DMS114 treated with DMSO at 0.1 percent for 48 hours (cell line): ENCODE measurements around the gene KRTAP9-1.
"Not testable (repeated sequence)": the region's sequence is repeated elsewhere in the genome, so short reads cannot be mapped to it uniquely, and the experiment has no call there.

Source experiments
- DNase-seq: peaks from one replicate; lab custom pipeline; 2025; ENCODE audit not compliant: unreplicated experiment; lab: John Stamatoyannopoulos, UW

The KRTAP9-1 gene

GRCh38 chr17:41178843-41179616 lies 10.7 kb upstream of the KRTAP9-1 start:
- no peak for DNase-seq

GRCh38 chr17:41184480-41184961 lies 5.2 kb upstream of the KRTAP9-1 start, which contains the start of gene KRTAP4-1:
TSS of gene KRTAP4-1 (minus strand) at chr17:41184911. CDS start at chr17:41184854, 57 bp downstream.
- DNase-seq, result no peak

- DNase-seq, result no peak
Observed at GRCh38 chr17:41185001-41185400, 4.7 kb upstream of the KRTAP9-1 start.

DNA sequence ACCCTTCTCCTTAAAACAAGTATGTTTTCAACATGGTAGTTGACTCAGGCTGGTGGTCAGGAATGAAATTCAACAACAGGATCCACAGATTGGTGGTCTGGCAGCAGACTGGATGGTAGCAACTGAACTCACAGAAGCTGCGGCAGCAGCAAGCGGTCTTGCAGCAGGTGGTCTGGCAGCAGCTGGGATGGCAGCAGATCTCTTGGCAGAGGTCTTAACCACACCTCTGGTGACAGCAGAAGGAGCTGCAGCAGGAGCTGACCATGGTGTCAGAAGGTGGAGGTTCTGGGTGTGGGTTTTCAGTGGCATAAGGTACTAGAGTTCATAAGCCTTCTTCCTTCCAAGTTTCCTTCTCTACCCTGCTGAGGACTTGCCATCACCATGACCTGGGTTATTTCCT lies 2.8 kb upstream of the KRTAP9-1 start:
- no peak for DNase-seq

DNA sequence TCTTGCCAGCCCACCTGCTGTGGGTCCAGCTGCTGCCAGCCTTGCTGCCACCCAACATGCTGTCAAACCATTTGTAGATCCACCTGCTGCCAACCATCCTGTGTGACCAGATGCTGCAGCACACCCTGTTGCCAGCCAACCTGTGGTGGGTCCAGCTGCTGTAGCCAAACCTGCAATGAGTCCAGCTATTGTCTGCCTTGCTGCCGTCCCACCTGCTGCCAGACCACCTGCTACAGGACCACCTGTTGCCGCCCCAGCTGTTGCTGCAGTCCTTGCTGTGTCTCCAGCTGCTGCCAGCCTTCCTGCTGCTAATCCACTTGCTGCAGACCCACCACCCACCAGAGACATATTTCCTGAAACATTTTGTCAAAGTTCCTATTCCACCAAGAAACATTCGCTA lies 641 bp downstream of the KRTAP9-1 start:
- DNase-seq, result no peak

DNA sequence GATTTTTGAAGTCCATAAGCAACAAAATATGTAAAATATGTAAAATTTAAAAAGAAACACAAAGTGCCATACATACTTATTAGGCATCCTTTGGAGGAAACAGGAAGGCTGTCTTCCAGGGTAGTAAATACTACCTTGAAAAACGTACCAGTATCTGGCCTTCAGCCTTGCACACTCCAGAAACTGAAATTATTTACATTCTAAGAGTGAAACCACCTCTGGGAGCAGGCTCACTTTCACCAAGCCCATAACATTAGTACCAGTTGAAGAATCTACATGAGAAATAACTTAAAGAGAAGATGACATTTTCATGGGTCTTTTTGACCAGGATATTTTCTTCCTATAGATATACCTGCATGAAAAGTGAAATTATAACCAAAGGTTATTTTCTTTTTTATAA lies 6.4 kb downstream of the KRTAP9-1 start:
- no peak for DNase-seq

DNA sequence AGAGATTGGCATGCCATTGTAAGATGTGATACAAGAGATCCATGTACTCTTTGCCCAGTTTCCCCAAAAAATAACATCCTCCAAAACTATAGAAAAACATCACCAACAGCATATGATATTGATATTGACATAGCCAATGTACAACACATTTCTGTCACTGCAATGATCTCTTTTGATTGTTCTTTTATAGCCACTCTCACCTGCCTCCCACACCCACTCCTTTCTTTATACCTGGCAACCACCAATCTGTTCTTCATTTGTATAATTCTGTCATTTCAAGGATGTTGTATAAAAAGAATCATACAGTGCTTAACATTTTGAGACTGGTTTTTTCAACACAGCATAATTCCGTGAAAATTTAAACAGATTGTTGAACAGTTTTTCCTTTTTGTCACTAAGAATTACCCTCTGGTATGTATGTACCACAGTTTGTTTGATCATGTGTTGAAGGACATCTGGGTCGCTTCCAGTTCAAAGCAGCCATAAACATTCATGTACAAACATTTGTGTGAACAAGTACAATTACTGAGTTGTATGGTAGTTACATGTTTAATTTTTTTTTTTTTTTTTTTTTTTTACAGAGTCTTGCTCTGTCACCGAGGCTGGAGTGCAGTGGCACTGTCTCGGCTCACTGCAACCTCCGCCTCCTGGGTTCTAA lies 9.9 kb downstream of the KRTAP9-1 start:
- no peak for DNase-seq

- DNase-seq, result no peak
Observed at GRCh38 chr17:41211845-41212466, 22.3 kb downstream of the KRTAP9-1 start.

DNA sequence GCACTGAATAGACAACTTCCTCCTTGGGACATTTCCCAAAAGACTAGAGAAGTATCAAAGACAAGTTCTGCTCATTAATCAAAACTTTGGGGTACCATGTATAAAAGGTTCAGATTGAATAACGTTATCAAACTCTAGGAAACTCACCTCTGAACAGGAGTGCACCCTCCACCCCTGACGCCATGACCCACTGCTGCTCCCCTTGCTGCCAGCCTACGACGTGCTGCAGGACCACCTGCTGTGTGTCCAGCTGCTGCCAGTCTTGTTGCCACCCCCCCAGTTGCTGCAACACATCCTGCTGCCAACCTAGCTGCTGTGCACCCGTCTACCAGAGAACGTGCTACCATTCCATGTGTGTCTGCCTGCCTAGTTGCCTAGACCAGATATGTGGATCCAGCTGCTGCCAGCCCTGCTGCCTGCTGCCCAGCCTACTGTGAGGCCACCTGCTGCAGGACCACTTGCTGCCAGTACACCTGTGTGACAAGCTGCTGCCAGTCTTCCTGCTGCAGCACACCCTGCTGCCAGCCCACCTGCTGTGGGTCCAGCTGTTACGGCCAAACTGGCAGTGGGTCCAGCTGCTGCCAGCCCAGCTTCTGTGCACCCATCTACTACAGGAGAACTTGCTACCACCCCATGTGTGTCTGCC lies 23.0 kb downstream of the KRTAP9-1 start:
- DNase-seq, result no peak

GRCh38 chr17:41215681-41216080 lies 26.0 kb downstream of the KRTAP9-1 start:
- no peak for DNase-seq

GRCh38 chr17:41223821-41224220 lies 34.1 kb downstream of the KRTAP9-1 start:
- DNase-seq, result no peak

GRCh38 chr17:41226051-41226450 lies 36.4 kb downstream of the KRTAP9-1 start:
- DNase-seq, result no peak

DNA sequence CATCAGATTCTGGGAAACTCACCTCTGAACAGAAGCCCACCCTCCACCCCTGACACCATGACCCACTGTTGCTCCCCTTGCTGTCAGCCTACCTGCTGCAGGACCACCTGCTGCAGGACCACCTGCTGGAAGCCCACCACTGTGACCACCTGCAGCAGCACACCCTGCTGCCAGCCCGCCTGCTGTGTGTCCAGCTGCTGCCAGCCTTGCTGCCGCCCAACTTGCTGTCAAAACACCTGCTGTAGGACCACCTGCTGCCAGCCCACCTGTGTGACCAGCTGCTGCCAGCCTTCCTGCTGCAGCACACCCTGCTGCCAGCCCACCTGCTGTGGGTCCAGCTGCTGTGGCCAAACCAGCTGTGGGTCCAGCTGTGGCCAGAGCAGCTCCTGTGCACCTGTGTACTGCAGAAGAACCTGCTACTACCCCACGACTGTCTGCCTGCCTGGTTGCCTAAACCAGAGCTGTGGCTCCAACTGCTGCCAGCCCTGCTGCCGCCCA lies 37.0 kb downstream of the KRTAP9-1 start, which contains the start of gene KRTAP9-2:
Gene KRTAP9-2 (plus strand): TSS at position 51 of the 498 bp plus-strand sequence. CDS start 7 bp downstream, at position 58.
- DNase-seq, result not testable (repeated sequence)

DNA sequence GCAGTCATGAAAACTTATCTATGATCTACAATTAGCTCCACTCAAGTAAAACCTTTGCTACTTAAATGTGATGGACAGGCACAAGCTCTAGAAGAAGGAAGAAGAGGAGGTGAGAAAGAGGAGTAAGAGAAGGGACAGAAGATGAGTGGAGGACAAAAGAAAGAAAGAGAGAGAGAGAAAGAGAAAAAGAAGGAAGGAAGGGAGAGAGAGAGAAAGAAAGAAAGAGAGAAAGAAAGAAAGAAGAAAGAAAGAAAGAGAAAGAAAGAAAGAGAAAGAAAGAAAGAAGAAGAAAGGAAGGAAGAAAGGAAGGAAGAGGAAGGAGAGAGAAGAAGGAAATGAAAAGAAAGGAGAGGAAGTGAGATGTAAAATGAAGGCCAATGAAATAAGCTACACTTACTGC lies 40.4 kb downstream of the KRTAP9-1 start:
- DNase-seq, result no peak

GRCh38 chr17:41231731-41232130 lies 42.0 kb downstream of the KRTAP9-1 start:
- no peak for DNase-seq

GRCh38 chr17:41232399-41233105 lies 42.9 kb downstream of the KRTAP9-1 start, which contains the start of gene KRTAP9-3:
TSS of gene KRTAP9-3 (plus strand) at chr17:41232449. CDS start at chr17:41232502, 53 bp downstream.
- not testable (repeated sequence) for DNase-seq

DNA sequence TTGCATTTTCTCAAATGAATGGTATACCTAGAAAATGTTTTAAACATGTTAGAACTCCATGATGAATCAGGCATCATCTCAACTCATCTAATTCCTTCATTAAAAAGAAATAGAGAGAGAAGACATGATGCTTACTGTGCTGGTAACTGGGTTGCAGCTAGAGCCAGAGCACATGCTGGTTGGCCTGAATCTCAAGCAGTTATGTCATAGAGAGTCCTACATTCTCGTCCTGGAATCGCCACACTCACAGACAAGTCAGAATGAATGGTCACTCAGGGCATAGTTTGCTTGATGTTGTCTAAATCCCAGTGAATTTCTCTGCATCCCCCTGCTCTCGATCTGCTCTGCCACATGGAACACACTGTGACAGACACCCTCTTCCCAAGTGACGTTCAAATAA lies 47.4 kb downstream of the KRTAP9-1 start:
- DNase-seq, result not testable (repeated sequence)

DNA sequence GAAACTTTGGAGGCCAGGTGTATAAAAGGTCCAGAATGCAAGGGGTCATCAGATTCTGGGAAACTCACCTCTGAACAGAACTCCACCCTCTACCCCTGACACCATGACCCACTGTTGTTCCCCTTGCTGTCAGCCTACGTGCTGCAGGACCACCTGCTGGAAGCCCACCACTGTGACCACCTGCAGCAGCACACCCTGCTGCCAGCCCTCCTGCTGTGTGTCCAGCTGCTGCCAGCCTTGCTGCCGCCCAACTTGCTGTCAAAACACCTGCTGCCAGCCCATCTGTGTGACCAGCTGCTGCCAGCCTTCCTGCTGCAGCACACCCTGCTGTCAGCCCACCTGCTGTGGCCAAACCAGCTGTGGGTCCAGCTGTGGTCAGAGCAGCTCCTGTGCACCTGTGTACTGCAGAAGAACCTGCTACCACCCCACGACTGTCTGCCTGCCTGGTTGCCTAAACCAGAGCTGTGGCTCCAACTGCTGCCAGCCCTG lies 48.3 kb downstream of the KRTAP9-1 start, which contains the start of gene KRTAP9-8:
Gene KRTAP9-8 (plus strand): TSS at position 51 of the 489 bp plus-strand sequence. CDS start 53 bp downstream, at position 104.
- DNase-seq, result not testable (repeated sequence)
